ENCODE results near the gene TBC1D17.

GRCh38 chr19:49856574-49857021 lies 20.9 kb upstream of the TBC1D17 start:
- TF ChIP-seq, protein P1, sequence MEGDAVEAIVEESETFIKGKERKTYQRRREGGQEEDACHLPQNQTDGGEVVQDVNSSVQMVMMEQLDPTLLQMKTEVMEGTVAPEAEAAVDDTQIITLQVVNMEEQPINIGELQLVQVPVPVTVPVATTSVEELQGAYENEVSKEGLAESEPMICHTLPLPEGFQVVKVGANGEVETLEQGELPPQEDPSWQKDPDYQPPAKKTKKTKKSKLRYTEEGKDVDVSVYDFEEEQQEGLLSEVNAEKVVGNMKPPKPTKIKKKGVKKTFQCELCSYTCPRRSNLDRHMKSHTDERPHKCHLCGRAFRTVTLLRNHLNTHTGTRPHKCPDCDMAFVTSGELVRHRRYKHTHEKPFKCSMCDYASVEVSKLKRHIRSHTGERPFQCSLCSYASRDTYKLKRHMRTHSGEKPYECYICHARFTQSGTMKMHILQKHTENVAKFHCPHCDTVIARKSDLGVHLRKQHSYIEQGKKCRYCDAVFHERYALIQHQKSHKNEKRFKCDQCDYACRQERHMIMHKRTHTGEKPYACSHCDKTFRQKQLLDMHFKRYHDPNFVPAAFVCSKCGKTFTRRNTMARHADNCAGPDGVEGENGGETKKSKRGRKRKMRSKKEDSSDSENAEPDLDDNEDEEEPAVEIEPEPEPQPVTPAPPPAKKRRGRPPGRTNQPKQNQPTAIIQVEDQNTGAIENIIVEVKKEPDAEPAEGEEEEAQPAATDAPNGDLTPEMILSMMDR (conservative IDR thresholded peaks at IDR 0.05 in 1 of 2, IDR thresholded peaks at IDR 0.05 in 1 of 2; ENCODE audit: extremely low read depth in 1 of 2, insufficient read depth in 1 of 2, low read depth in 1 of 2, low read length in 2 of 2), result no peak
- no peak for TF ChIP-seq EZH2 (IDR thresholded peaks at IDR 0.05; ENCODE audit: borderline replicate concordance, low read length)
